ENCODE results near the gene NMT1.

Gene NMT1

GRCh38 chr17:45115871-45116270 lies 54.8 kb downstream of the NMT1 start:
- no peak for TF ChIP-seq Cebpa-rat (IDR thresholded peaks at IDR 0.05)
- Histone ChIP-seq H3K27me3 (no peaks in the 10 kb centered on the region), H3K9ac (no peak overlapping the region), H3K4me1 (peaks cover 70% of the 10 kb centered on the region), H3K27ac (no peak overlapping the region), H3K9me3 (no peaks in the 10 kb centered on the region), H4K20me1 (peaks cover 8% of the 10 kb centered on the region), H3K4me3 (no peak overlapping the region), H3K4me2 (peak overlapping the region; percentile 28), H3K36me3 (no peaks in the 10 kb centered on the region)

- Histone ChIP-seq H3K4me2 (peak overlapping the region; percentile 28), H3K27me3 (no peaks in the 10 kb centered on the region), H3K9ac (no peak overlapping the region), H3K27ac (no peak overlapping the region), H3K36me3 (no peaks in the 10 kb centered on the region), H3K9me3 (no peaks in the 10 kb centered on the region), H3K4me3 (no peak overlapping the region), H4K20me1 (peaks cover 2% of the 10 kb centered on the region), H3K4me1 (peaks cover 64% of the 10 kb centered on the region)
- no peak for TF ChIP-seq Cebpa-rat (IDR thresholded peaks at IDR 0.05)
These were observed 55.4 kb downstream of the NMT1 start for GRCh38 chr17:45116434-45117016.

- H3K9ac ChIP-seq = no peak overlapping the region
- H3K4me3 ChIP-seq = no peak overlapping the region
- H3K36me3 ChIP-seq = no peaks in the 10 kb centered on the region
- H4K20me1 ChIP-seq = no peaks in the 10 kb centered on the region
- H3K27ac ChIP-seq = no peak overlapping the region
- peaks cover 56% of the 10 kb centered on the region for H3K4me1 ChIP-seq
- no peak for TF ChIP-seq Cebpa-rat (IDR thresholded peaks at IDR 0.05)
- H3K9me3 ChIP-seq = no peaks in the 10 kb centered on the region
- no peak overlapping the region for H3K4me2 ChIP-seq
- H3K27me3 ChIP-seq = no peaks in the 10 kb centered on the region
These were observed 56.2 kb downstream of the NMT1 start for GRCh38 chr17:45117334-45117733.

GRCh38 chr17:45117848-45118646 lies 56.9 kb downstream of the NMT1 start:
- no peaks in the 10 kb centered on the region for H3K36me3 ChIP-seq

GRCh38 chr17:45118691-45119090 lies 57.6 kb downstream of the NMT1 start:
- TF ChIP-seq Cebpa-rat (IDR thresholded peaks at IDR 0.05) = no peak
- no peaks in the 10 kb centered on the region for H4K20me1 ChIP-seq
- H3K4me2 ChIP-seq = peak overlapping the region; percentile 51; the same call in 1 of the 2 replicates
- no peaks in the 10 kb centered on the region for H3K27me3 ChIP-seq
- no peak overlapping the region for H3K4me3 ChIP-seq
- peaks cover 47% of the 10 kb centered on the region for H3K4me1 ChIP-seq
- no peak overlapping the region for H3K9ac ChIP-seq
- H3K27ac ChIP-seq = no peak overlapping the region
- no peaks in the 10 kb centered on the region for H3K9me3 ChIP-seq
- H3K36me3 ChIP-seq = no peaks in the 10 kb centered on the region

More at GRCh38 chr17:45117848-45118646, 56.9 kb downstream of the NMT1 start:
- TF ChIP-seq Cebpa-rat (IDR thresholded peaks at IDR 0.05) = no peak
- Histone ChIP-seq H3K27me3 (no peaks in the 10 kb centered on the region), H3K4me2 (no peak overlapping the region), H3K27ac (no peak overlapping the region), H3K4me3 (no peak overlapping the region), H3K9me3 (no peaks in the 10 kb centered on the region), H3K4me1 (peaks cover 48% of the 10 kb centered on the region), H3K9ac (no peak overlapping the region), H4K20me1 (no peaks in the 10 kb centered on the region)

- Histone ChIP-seq H3K9ac (no peak overlapping the region), H3K4me2 (peak overlapping the region; percentile 51), H3K9me3 (no peaks in the 10 kb centered on the region), H3K4me1 (peaks cover 43% of the 10 kb centered on the region), H3K27ac (no peak overlapping the region), H3K27me3 (no peaks in the 10 kb centered on the region), H3K36me3 (no peaks in the 10 kb centered on the region), H4K20me1 (no peaks in the 10 kb centered on the region), H3K4me3 (no peak overlapping the region)
- no peak for TF ChIP-seq Cebpa-rat (IDR thresholded peaks at IDR 0.05)
These were observed 58.8 kb downstream of the NMT1 start for GRCh38 chr17:45119964-45120363.

- no peaks in the 10 kb centered on the region for H4K20me1 ChIP-seq
- no peak for TF ChIP-seq Cebpa-rat (IDR thresholded peaks at IDR 0.05)
- H3K36me3 ChIP-seq = no peaks in the 10 kb centered on the region
- H3K4me3 ChIP-seq = no peak overlapping the region
- H3K9ac ChIP-seq = no peak overlapping the region
- H3K27me3 ChIP-seq = no peaks in the 10 kb centered on the region
- H3K27ac ChIP-seq = no peak overlapping the region
- no peaks in the 10 kb centered on the region for H3K9me3 ChIP-seq
- peaks cover 42% of the 10 kb centered on the region for H3K4me1 ChIP-seq
- H3K4me2 ChIP-seq = peak overlapping the region; percentile 51; the same call in 1 of the 2 replicates
These were observed 59.4 kb downstream of the NMT1 start for GRCh38 chr17:45120558-45120957.

- Histone ChIP-seq H3K9ac (no peak overlapping the region), H3K4me3 (no peak overlapping the region), H3K4me1 (peaks cover 39% of the 10 kb centered on the region), H4K20me1 (no peaks in the 10 kb centered on the region), H3K9me3 (no peaks in the 10 kb centered on the region), H3K36me3 (no peaks in the 10 kb centered on the region), H3K27me3 (no peaks in the 10 kb centered on the region), H3K27ac (no peak overlapping the region), H3K4me2 (no peak overlapping the region)
- TF ChIP-seq Cebpa-rat (IDR thresholded peaks at IDR 0.05) = no peak
These were observed 59.9 kb downstream of the NMT1 start for GRCh38 chr17:45121055-45121454.

GRCh38 chr17:45123076-45123770 lies 62.1 kb downstream of the NMT1 start:
- no peak overlapping the region for H3K9ac ChIP-seq
- no peak overlapping the region for H3K4me2 ChIP-seq
- no peak overlapping the region for H3K4me3 ChIP-seq
- no peaks in the 10 kb centered on the region for H4K20me1 ChIP-seq
- no peaks in the 10 kb centered on the region for H3K27me3 ChIP-seq
- TF ChIP-seq Cebpa-rat (IDR thresholded peaks at IDR 0.05) = no peak
- peaks cover 32% of the 10 kb centered on the region for H3K4me1 ChIP-seq
- H3K27ac ChIP-seq = no peak overlapping the region
- H3K36me3 ChIP-seq = no peaks in the 10 kb centered on the region
- no peaks in the 10 kb centered on the region for H3K9me3 ChIP-seq
